Ovary (tissue), 3 donors: ENCODE measurements around the gene SYK.

Experiments
- POLR2A ChIP-seq: fragments of 450-650 bp; IDR thresholded peaks from one replicate; pipeline ENCODE4 v1.6.1; 2017; ENCODE audit warnings: antibody characterized with exemption, mild to moderate bottlenecking, moderate library complexity
- TF ChIP-seq, protein P1 (sequence below), 3 donors: fragments of 450-650 bp in 2 of 3; fragments of 200-600 bp in 1 of 3; IDR thresholded peaks; one replicate each; pipeline versions ENCODE4 v1.5.1 to v1.8.0; 2016 to 2022; ENCODE audit warnings: antibody characterized with exemption in 3 of 3, mild to moderate bottlenecking in 1 of 3
- donor health status: DM: no; HTN: no; CAD: no.

- TF ChIP-seq POLR2A, result no peak
- TF ChIP-seq, protein P1, sequence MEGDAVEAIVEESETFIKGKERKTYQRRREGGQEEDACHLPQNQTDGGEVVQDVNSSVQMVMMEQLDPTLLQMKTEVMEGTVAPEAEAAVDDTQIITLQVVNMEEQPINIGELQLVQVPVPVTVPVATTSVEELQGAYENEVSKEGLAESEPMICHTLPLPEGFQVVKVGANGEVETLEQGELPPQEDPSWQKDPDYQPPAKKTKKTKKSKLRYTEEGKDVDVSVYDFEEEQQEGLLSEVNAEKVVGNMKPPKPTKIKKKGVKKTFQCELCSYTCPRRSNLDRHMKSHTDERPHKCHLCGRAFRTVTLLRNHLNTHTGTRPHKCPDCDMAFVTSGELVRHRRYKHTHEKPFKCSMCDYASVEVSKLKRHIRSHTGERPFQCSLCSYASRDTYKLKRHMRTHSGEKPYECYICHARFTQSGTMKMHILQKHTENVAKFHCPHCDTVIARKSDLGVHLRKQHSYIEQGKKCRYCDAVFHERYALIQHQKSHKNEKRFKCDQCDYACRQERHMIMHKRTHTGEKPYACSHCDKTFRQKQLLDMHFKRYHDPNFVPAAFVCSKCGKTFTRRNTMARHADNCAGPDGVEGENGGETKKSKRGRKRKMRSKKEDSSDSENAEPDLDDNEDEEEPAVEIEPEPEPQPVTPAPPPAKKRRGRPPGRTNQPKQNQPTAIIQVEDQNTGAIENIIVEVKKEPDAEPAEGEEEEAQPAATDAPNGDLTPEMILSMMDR (IDR thresholded peaks at IDR 0.05), result no peak
Observed at GRCh38 chr9:90909747-90910283, 108.2 kb downstream of the SYK start.
